ENCODE results near the gene PLP2. TPM values are rescaled to one million over a fixed set of nuclear protein-coding genes. Genes with fewer than 3 reads are reported as not detected.

The PLP2 gene
- polyA plus RNA-seq, 3 donors, result 280 to 374 (median 330) TPM

- no peaks in the 10 kb centered on the region for H3K36me3 Mint-ChIP-seq
- Histone ChIP-seq H2AFZ (ENCODE audit: insufficient read depth, low read depth, low read length, poor library complexity, severe bottlenecking) (peak overlapping the region; percentile 41), H3K27ac (ENCODE audit: low read depth in 1 of 2, low read length in 2 of 2) (peak overlapping the region; percentile 91 to 96), H3K4me2 (replicated peaks; ENCODE audit: extremely low read depth, low read length, poor library complexity, severe bottlenecking) (peak overlapping the region; percentile 76), H3K9ac (ENCODE audit: insufficient read depth, low read length, poor library complexity, severe bottlenecking) (peak overlapping the region; percentile 83), H3K27me3 (ENCODE audit: control insufficient read depth in 2 of 2, insufficient read depth in 2 of 2, low read length in 2 of 2) (no peaks in the 10 kb centered on the region), H4K20me1 (ENCODE audit: insufficient read depth, low read length) (no peaks in the 10 kb centered on the region), H3K4me3 (replicated peaks in 1 of 3; ENCODE audit: low read depth in 2 of 3, low read length in 3 of 3) (peak overlapping the region; percentile 11 to 69 (median 53)), H3K36me3 (replicated peaks in 1 of 2; ENCODE audit: control insufficient read depth in 1 of 2, insufficient read depth in 2 of 2, low read length in 2 of 2) (no peaks in the 10 kb centered on the region), H3K4me1 (ENCODE audit: control insufficient read depth in 1 of 2, insufficient read depth in 2 of 2, low read length in 2 of 2) (peaks cover 56 to 62% of the 10 kb centered on the region in 2 donors), H3K79me2 (ENCODE audit: insufficient read depth, low read length) (peaks cover 13% of the 10 kb centered on the region), H3K9me3 (replicated peaks in 1 of 2; ENCODE audit: control insufficient read depth in 1 of 2, insufficient read depth in 1 of 2, low read length in 2 of 2) (no peaks in the 10 kb centered on the region)
- 0% methylated on average over 36 of the region's 61 CpGs for WGBS (ENCODE audit: insufficient coverage)
- intact Hi-C loops (cut with micrococcal nuclease), result no loop called here
- H3K9me3 Mint-ChIP-seq, result peaks cover 0 to 41% (median 13%) of the 10 kb centered on the region in 7 donors
- peaks cover 53% of the 10 kb centered on the region for H3K4me1 Mint-ChIP-seq
- peak; percentile 85 to 89 (median 87) for DNase-seq
- H3K27me3 Mint-ChIP-seq (ENCODE audit: low read depth in 3 of 3), result peaks cover 0 to 4% (median 0%) of the 10 kb centered on the region in 3 donors
- peak overlapping the region; percentile 79 to 92 for H3K4me3 Mint-ChIP-seq
- H3K27ac Mint-ChIP-seq, result peak overlapping the region; percentile 95 to 99 (median 98)
- TF ChIP-seq, protein P1, sequence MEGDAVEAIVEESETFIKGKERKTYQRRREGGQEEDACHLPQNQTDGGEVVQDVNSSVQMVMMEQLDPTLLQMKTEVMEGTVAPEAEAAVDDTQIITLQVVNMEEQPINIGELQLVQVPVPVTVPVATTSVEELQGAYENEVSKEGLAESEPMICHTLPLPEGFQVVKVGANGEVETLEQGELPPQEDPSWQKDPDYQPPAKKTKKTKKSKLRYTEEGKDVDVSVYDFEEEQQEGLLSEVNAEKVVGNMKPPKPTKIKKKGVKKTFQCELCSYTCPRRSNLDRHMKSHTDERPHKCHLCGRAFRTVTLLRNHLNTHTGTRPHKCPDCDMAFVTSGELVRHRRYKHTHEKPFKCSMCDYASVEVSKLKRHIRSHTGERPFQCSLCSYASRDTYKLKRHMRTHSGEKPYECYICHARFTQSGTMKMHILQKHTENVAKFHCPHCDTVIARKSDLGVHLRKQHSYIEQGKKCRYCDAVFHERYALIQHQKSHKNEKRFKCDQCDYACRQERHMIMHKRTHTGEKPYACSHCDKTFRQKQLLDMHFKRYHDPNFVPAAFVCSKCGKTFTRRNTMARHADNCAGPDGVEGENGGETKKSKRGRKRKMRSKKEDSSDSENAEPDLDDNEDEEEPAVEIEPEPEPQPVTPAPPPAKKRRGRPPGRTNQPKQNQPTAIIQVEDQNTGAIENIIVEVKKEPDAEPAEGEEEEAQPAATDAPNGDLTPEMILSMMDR (IDR thresholded peaks at IDR 0.05), result peak; percentile 47
Measured at GRCh38 chrX:49165901-49166881, 5.5 kb upstream of the PLP2 start.

DNA sequence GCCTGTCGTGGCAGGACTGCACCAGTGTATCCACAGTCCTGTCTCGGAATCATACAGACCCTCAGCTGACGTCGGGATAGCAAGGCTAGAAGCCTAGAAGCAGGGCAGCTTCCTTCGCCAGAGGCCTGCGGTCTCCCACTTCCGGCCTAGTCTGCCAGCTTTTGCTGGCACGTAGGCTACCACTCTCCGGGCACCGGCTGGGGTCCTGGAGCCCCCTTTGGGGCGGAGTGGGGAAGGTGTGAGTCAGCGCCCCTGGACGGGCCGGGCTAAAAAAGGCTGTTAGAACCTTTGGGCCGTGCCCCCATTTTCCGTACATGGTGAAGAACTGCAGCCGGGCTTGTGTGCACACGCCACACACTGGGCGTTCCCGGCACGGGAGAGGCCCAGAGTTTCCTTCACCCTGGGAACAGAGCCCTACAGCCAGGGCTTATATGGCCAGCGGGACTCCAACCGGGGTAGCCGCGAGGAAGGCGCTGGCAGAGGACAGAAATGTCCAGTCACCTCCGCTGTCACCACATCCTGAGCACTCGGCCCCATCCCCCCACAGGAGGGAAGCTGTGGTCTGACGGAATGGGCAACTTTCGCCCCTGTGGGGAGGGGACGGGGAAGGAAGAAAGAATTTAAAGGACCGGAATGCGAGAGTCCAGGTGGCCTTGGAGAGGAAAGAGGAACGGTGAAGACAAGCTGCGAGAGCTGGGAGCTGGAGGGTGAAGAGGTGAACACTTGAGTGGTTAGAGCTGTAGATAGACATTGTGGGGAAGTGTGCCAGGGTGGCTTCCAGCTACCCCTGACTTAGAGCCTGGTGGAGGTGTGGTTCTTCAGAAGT lies 4.6 kb upstream of the PLP2 start:
- Histone ChIP-seq H3K9me3 (replicated peaks in 1 of 2; ENCODE audit: control insufficient read depth in 1 of 2, insufficient read depth in 1 of 2, low read length in 2 of 2) (no peaks in the 10 kb centered on the region), H2AFZ (ENCODE audit: insufficient read depth, low read depth, low read length, poor library complexity, severe bottlenecking) (no peak overlapping the region), H3K9ac (ENCODE audit: insufficient read depth, low read length, poor library complexity, severe bottlenecking) (peak overlapping the region; percentile 83), H3K36me3 (replicated peaks in 1 of 2; ENCODE audit: control insufficient read depth in 1 of 2, insufficient read depth in 2 of 2, low read length in 2 of 2) (no peaks in the 10 kb centered on the region), H3K4me2 (replicated peaks; ENCODE audit: extremely low read depth, low read length, poor library complexity, severe bottlenecking) (peak overlapping the region; percentile 76), H3K4me3 (replicated peaks in 1 of 3; ENCODE audit: low read depth in 2 of 3, low read length in 3 of 3) (peak overlapping the region; percentile 23 to 69 (median 53)), H3K4me1 (ENCODE audit: control insufficient read depth in 1 of 2, insufficient read depth in 2 of 2, low read length in 2 of 2) (peaks cover 61 to 66% of the 10 kb centered on the region in 2 donors), H4K20me1 (ENCODE audit: insufficient read depth, low read length) (no peaks in the 10 kb centered on the region), H3K27me3 (ENCODE audit: control insufficient read depth in 2 of 2, insufficient read depth in 2 of 2, low read length in 2 of 2) (no peaks in the 10 kb centered on the region), H3K79me2 (ENCODE audit: insufficient read depth, low read length) (peaks cover 20% of the 10 kb centered on the region), H3K27ac (ENCODE audit: low read depth in 1 of 2, low read length in 2 of 2) (peak overlapping the region; percentile 91 to 96)
- peak; percentile 84 to 89 (median 86) for DNase-seq
- Mint-ChIP-seq H3K27me3 (ENCODE audit: low read depth in 3 of 3) (peaks cover 0 to 2% (median 0%) of the 10 kb centered on the region in 3 donors), H3K4me3 (peak overlapping the region; percentile 79 to 92), H3K36me3 (no peaks in the 10 kb centered on the region), H3K27ac (peak overlapping the region; percentile 95 to 99 (median 98)), H3K9me3 (peaks cover 0 to 46% (median 18%) of the 10 kb centered on the region in 7 donors), H3K4me1 (peaks cover 54% of the 10 kb centered on the region)
- WGBS (ENCODE audit: insufficient coverage), result 0% methylated on average over 12 of the region's 35 CpGs
- TF ChIP-seq, protein P1 (IDR thresholded peaks at IDR 0.05), result no peak
- intact Hi-C loops (cut with micrococcal nuclease), result no loop called here

All from CD14-positive monocyte (primary cell).